Endodermal cell (in vitro differentiated cells): ENCODE data around the gene KRTAP13-2. TPM values are rescaled to one million over a fixed set of nuclear protein-coding genes. Genes with fewer than 3 reads are reported as not detected.

Experiments
- DNase-seq: peaks from one replicate; pipeline ENCODE4 v3.0.0-alpha.2; 2017
- H3K27ac ChIP-seq: 2 replicates; pipeline ENCODE4 v1.5.1; 2013; ENCODE audit warnings: mild to moderate bottlenecking, low read depth, low read length, moderate library complexity
- H3K27me3 ChIP-seq: 2 replicates; pipeline ENCODE4 v1.6.1; 2013; ENCODE audit warnings: mild to moderate bottlenecking, low read length, moderate library complexity; ENCODE audit not compliant: insufficient read depth, control insufficient read depth, poor library complexity, severe bottlenecking
- H3K36me3 ChIP-seq: 2 replicates; pipeline ENCODE4 v1.7.0; 2013; ENCODE audit warnings: mild to moderate bottlenecking, low read length, moderate library complexity; ENCODE audit not compliant: control insufficient read depth, insufficient read depth
- H3K4me1 ChIP-seq: one replicate; pipeline ENCODE4 v1.7.0; 2013; ENCODE audit warnings: low read length; ENCODE audit not compliant: control insufficient read depth, insufficient read depth
- H3K4me3 ChIP-seq: 2 replicates; pipeline ENCODE4 v1.5.1; 2013; ENCODE audit warnings: mild to moderate bottlenecking, low read length, moderate library complexity
- H3K9ac ChIP-seq: 2 replicates; pipeline ENCODE4 v1.6.1; 2013; ENCODE audit warnings: mild to moderate bottlenecking, low read length, moderate library complexity; ENCODE audit not compliant: poor library complexity, severe bottlenecking; ENCODE audit errors: extremely low read depth
- H3K9me3 ChIP-seq: 2 replicates; pipeline ENCODE4 v1.6.1; 2013; ENCODE audit warnings: mild to moderate bottlenecking, low read length, moderate library complexity; ENCODE audit not compliant: control insufficient read depth
- H3K27ac Mint-ChIP-seq: 2 replicates; pipeline ENCODE4 v1.8.0; 2020; ENCODE audit warnings: mixed read lengths
- H3K27me3 Mint-ChIP-seq: 2 replicates; pipeline ENCODE4 v1.8.0; 2021; ENCODE audit warnings: mild to moderate bottlenecking, mixed read lengths; ENCODE audit not compliant: insufficient read depth
- H3K36me3 Mint-ChIP-seq: 2 replicates; pipeline ENCODE4 v1.8.0; 2020; ENCODE audit warnings: low read depth, mixed read lengths
- H3K4me1 Mint-ChIP-seq: 2 replicates; pipeline ENCODE4 v1.8.0; 2020; ENCODE audit warnings: mixed read lengths
- H3K4me3 Mint-ChIP-seq: 2 replicates; pipeline ENCODE4 v1.8.0; 2020; ENCODE audit warnings: mild to moderate bottlenecking, moderate library complexity, mixed read lengths
- H3K9me3 Mint-ChIP-seq: 2 replicates; pipeline ENCODE4 v1.8.0; 2020; ENCODE audit warnings: mild to moderate bottlenecking, mixed read lengths
- WGBS, 2 experiments: methylation state at CpG; one replicate each; pipeline versions ENCODE4 v1.1.5 to v1.1.7; 2013; ENCODE audit warnings: missing lambda C conversion rate in 2 of 2, mixed read lengths in 1 of 2; ENCODE audit not compliant: insufficient coverage in 1 of 2, insufficient read length in 1 of 2; 5-methylcytosine and 5-hydroxymethylcytosine counted together
- total RNA-seq, 2 donors: library from RNA; stranded (reverse); fragmentation: NEBNext Ultra II Directional in 1 of 2; extraction: Animal tissue kit (Norgen Biotek cat#: 25700) in 1 of 2; gene quantifications; 2 replicates in 1 of 2; 3 replicates in 1 of 2; pipeline ENCODE4 v1.2.1, GENCODE V29; 2021
- TF ChIP-seq, protein P1 (sequence below): fragments of 200-600 bp; sonication (generic); conservative IDR thresholded peaks from 2 replicates; pipeline ENCODE4 v1.5.0; 2021; ENCODE audit warnings: antibody characterized with exemption, mild to moderate bottlenecking

The KRTAP13-2 gene
- total RNA-seq, 2 donors from 2014 or later = not detected

DNA sequence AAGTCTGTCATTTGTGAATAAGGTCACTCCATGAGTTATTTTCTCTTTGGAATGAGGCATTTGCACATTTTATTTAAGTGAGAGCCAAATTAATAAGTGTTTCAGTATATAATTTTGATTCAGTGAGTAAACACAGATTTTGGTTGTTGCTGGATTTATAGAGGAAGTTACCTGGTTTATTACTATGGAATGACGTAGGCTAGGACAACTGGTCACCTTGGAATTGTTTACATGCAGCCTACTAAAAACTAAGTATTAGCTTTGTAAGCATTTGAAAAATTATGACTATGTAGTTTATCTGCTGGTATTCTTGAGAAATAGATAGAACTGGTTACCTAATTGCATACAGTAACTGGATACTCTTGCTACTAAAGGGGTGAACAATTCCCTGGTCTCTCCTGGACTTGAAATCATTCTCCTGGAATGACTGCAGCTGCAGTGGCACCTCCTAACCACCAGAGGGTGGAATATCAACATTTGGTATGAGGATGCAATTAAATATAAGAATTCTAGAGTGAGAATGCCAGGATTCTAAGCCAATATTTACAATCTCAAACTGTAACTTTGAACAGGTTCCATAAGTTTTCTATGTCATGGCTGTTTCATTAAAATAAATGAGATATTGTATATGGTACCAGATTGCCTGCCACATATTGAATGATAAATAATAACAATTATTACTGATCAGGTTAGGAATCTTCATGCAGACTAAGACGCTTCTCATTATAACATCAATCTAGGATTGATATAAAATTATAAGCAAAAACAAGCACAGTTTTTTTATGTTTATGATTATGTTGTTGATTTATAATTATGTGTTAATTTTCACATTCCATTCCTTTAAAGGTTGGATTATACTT, 31.1 kb downstream of the KRTAP13-2 start:
- H3K36me3 Mint-ChIP-seq = no peaks in the 10 kb centered on the region
- no peaks in the 10 kb centered on the region for H3K9me3 Mint-ChIP-seq
- WGBS, 2 experiments = 100% methylated on average over 1 of the region's 2 CpGs
- DNase-seq = peak; percentile 81
- no peak overlapping the region for H3K27ac Mint-ChIP-seq
- Histone ChIP-seq H3K36me3 (no peaks in the 10 kb centered on the region), H3K4me3 (no peak overlapping the region), H3K9me3 (peaks cover 10% of the 10 kb centered on the region), H3K27me3 (no peaks in the 10 kb centered on the region), H3K27ac (no peak overlapping the region), H3K4me1 (no peaks in the 10 kb centered on the region), H3K9ac (no peak overlapping the region)
- H3K27me3 Mint-ChIP-seq = no peaks in the 10 kb centered on the region
- no peaks in the 10 kb centered on the region for H3K4me1 Mint-ChIP-seq
- TF ChIP-seq, protein P1, sequence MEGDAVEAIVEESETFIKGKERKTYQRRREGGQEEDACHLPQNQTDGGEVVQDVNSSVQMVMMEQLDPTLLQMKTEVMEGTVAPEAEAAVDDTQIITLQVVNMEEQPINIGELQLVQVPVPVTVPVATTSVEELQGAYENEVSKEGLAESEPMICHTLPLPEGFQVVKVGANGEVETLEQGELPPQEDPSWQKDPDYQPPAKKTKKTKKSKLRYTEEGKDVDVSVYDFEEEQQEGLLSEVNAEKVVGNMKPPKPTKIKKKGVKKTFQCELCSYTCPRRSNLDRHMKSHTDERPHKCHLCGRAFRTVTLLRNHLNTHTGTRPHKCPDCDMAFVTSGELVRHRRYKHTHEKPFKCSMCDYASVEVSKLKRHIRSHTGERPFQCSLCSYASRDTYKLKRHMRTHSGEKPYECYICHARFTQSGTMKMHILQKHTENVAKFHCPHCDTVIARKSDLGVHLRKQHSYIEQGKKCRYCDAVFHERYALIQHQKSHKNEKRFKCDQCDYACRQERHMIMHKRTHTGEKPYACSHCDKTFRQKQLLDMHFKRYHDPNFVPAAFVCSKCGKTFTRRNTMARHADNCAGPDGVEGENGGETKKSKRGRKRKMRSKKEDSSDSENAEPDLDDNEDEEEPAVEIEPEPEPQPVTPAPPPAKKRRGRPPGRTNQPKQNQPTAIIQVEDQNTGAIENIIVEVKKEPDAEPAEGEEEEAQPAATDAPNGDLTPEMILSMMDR = peak; percentile 97
- no peak overlapping the region for H3K4me3 Mint-ChIP-seq

DNA sequence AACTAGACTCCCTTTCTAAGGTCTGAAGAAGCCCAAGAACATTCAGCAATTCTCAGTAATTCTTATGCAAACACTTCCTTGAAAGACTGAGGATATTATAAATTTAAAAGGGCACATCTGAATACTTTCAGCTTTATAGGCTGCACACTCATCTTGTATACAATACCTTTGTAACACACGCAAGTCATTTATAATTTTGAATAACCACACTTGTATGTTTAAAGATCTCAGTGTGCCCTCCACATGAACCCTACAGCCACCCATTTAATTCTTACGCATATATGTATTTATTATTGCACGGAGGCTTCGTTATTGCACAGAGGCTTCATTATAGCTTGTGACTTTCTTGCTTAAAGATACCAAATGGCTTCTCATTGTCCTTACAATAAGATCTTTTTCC, 33.4 kb downstream of the KRTAP13-2 start:
- DNase-seq = no peak
- no peak overlapping the region for H3K4me3 ChIP-seq
- H3K36me3 ChIP-seq = no peaks in the 10 kb centered on the region
- H3K4me1 ChIP-seq = no peaks in the 10 kb centered on the region
- H3K9ac ChIP-seq = no peak overlapping the region
- H3K27ac ChIP-seq = no peak overlapping the region
- Mint-ChIP-seq H3K27ac (no peak overlapping the region), H3K9me3 (no peaks in the 10 kb centered on the region), H3K4me1 (no peaks in the 10 kb centered on the region), H3K27me3 (no peaks in the 10 kb centered on the region), H3K36me3 (no peaks in the 10 kb centered on the region), H3K4me3 (no peak overlapping the region)
- TF ChIP-seq, protein P1 = no peak
- H3K9me3 ChIP-seq = no peaks in the 10 kb centered on the region
- no peaks in the 10 kb centered on the region for H3K27me3 ChIP-seq
- WGBS, 2 experiments = 98 to 100% methylated on average over 4 of the region's 4 CpGs

DNA sequence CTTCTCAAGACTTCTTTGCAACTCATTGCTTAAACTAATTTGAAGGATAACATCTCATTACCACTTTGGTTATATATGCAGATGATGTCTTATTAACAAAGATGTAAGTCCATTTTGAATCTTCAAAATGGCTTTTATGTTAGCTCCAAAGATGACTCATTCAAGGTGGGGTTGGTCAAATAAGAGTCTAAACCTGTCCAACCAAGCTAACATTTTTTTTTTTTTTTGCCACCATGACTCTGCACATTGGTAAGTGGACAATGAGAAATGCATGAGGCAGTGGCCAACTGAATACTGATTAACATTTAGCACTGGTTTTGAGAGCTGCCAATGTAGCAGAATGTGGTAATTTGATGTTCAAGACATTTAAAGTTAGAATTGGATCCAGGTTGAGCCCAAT, 34.3 kb downstream of the KRTAP13-2 start:
- Mint-ChIP-seq H3K9me3 (no peaks in the 10 kb centered on the region), H3K4me3 (no peak overlapping the region), H3K27ac (no peak overlapping the region), H3K27me3 (no peaks in the 10 kb centered on the region), H3K36me3 (no peaks in the 10 kb centered on the region), H3K4me1 (no peaks in the 10 kb centered on the region)
- H3K4me1 ChIP-seq = no peaks in the 10 kb centered on the region
- no peak overlapping the region for H3K4me3 ChIP-seq
- no peaks in the 10 kb centered on the region for H3K9me3 ChIP-seq
- H3K27ac ChIP-seq = no peak overlapping the region
- TF ChIP-seq, protein P1 = no peak
- H3K27me3 ChIP-seq = no peaks in the 10 kb centered on the region
- DNase-seq = no peak
- no peak overlapping the region for H3K9ac ChIP-seq
- H3K36me3 ChIP-seq = no peaks in the 10 kb centered on the region
